Naive thymus-derived CD8-positive, alpha-beta T cell (primary cell): ENCODE results near the gene PDZRN3. TPM values are rescaled to one million over a fixed set of nuclear protein-coding genes. Genes with fewer than 3 reads are reported as not detected.

ENCODE experiments used
- ATAC-seq, 2 donors: fragments of 150-1000 bp; cut with Tn5 transposase in 1 of 2; sonication (Bioruptor Pico), chemical (Tn5 transposase) in 1 of 2; 1 replicate in 1 of 2; 2 replicates in 1 of 2; pipeline ENCODE4 v1.10.0; 2021; ENCODE audit warnings: mild to moderate bottlenecking in 2 of 2, moderate library complexity in 2 of 2
- POLR2A ChIA-PET: fragments of 350-600 bp; sonication (Branson Sonifier 250); formaldehyde crosslinking; loops from one replicate; lab custom pipeline; 2021; ENCODE audit warnings: antibody characterized with exemption; lab: Charles Lee
- DNase-seq, 10 donors: peaks; one replicate each; pipeline versions ENCODE4 v3.0.0 to v3.0.0-alpha.2; 2020 to 2022
- H3K27ac Mint-ChIP-seq, 10 donors: one replicate each; pipeline ENCODE4 v1.8.0; 2020 to 2022; ENCODE audit warnings: mild to moderate bottlenecking in 10 of 10, mixed read lengths in 10 of 10, moderate library complexity in 4 of 10, inconsistent platforms in 1 of 10
- H3K27me3 Mint-ChIP-seq, 5 donors: one replicate each; pipeline ENCODE4 v1.8.0; 2021 to 2022; ENCODE audit warnings: mixed read lengths in 5 of 5
- H3K36me3 Mint-ChIP-seq, 3 donors: one replicate each; pipeline ENCODE4 v1.8.0; 2020 to 2022; ENCODE audit warnings: mixed read lengths in 3 of 3, mild to moderate bottlenecking in 2 of 3, inconsistent platforms in 1 of 3
- H3K4me1 Mint-ChIP-seq, 4 donors: one replicate each; pipeline ENCODE4 v1.8.0; 2021 to 2022; ENCODE audit warnings: mixed read lengths in 4 of 4
- H3K4me3 Mint-ChIP-seq, 10 donors: one replicate each; pipeline ENCODE4 v1.8.0; 2020 to 2022; ENCODE audit warnings: mild to moderate bottlenecking in 10 of 10, mixed read lengths in 10 of 10, moderate library complexity in 6 of 10, inconsistent platforms in 1 of 10
- H3K9me3 Mint-ChIP-seq, 9 donors: one replicate each; pipeline ENCODE4 v1.8.0; 2020 to 2022; ENCODE audit warnings: mixed read lengths in 9 of 9, mild to moderate bottlenecking in 3 of 9, inconsistent platforms in 1 of 9, moderate library complexity in 1 of 9
- polyA plus RNA-seq, 3 donors: library from polyadenylated mRNA; unstranded; fragments of 300-500 nt; fragmentation: Illumina TruSeq; gene quantifications; one replicate each; pipeline ENCODE4 v1.2.3, GENCODE V29; 2021
- total RNA-seq, 8 experiments: library from RNA in 2 of 8; stranded (reverse) in 2 of 8; gene quantifications; one replicate each; pipeline ENCODE4 v1.2.3 and lab custom pipeline; 2021 to 2026

PDZRN3 gene
- total and polyA plus RNA-seq, 5 experiments from 2014 or later: not detected

GRCh38 chr3:73516631-73517030 lies 108.1 kb downstream of the PDZRN3 start:
- peaks cover 0 to 3% (median 0%) of the 10 kb centered on the region in 9 donors for H3K9me3 Mint-ChIP-seq
- no peaks in the 10 kb centered on the region for H3K4me1 Mint-ChIP-seq
- POLR2A ChIA-PET: no interaction called here
- H3K27ac Mint-ChIP-seq: no peak overlapping the region
- H3K36me3 Mint-ChIP-seq: no peaks in the 10 kb centered on the region
- H3K27me3 Mint-ChIP-seq: peaks cover 0 to 4% (median 0%) of the 10 kb centered on the region in 5 donors
- no peak overlapping the region for H3K4me3 Mint-ChIP-seq
- no peak for ATAC-seq
- DNase-seq: no peak

GRCh38 chr3:73513260-73513659 lies 111.5 kb downstream of the PDZRN3 start:
- no peak overlapping the region for H3K27ac Mint-ChIP-seq
- no peaks in the 10 kb centered on the region for H3K36me3 Mint-ChIP-seq
- ATAC-seq (no peak), DNase-seq (no peak)
- peaks cover 0 to 4% (median under 1%) of the 10 kb centered on the region in 5 donors for H3K27me3 Mint-ChIP-seq
- H3K4me3 Mint-ChIP-seq: no peak overlapping the region
- no peaks in the 10 kb centered on the region for H3K4me1 Mint-ChIP-seq
- POLR2A ChIA-PET: no interaction called here
- H3K9me3 Mint-ChIP-seq: no peaks in the 10 kb centered on the region

GRCh38 chr3:73511571-73512525 lies 112.9 kb downstream of the PDZRN3 start:
- ATAC-seq (no peak), DNase-seq (no peak)
- no peaks in the 10 kb centered on the region for H3K9me3 Mint-ChIP-seq
- H3K27me3 Mint-ChIP-seq: peaks cover 0 to 8% (median 3%) of the 10 kb centered on the region in 5 donors
- H3K4me3 Mint-ChIP-seq: no peak overlapping the region
- H3K27ac Mint-ChIP-seq: no peak overlapping the region
- POLR2A ChIA-PET: no interaction called here
- no peaks in the 10 kb centered on the region for H3K36me3 Mint-ChIP-seq
- H3K4me1 Mint-ChIP-seq: no peaks in the 10 kb centered on the region

GRCh38 chr3:73510784-73511183 lies 114.0 kb downstream of the PDZRN3 start:
- DNase-seq: no peak
- POLR2A ChIA-PET: no interaction called here
- no peak overlapping the region for H3K4me3 Mint-ChIP-seq
- peaks cover 0 to 18% (median 3%) of the 10 kb centered on the region in 5 donors for H3K27me3 Mint-ChIP-seq
- H3K27ac Mint-ChIP-seq: no peak overlapping the region
- H3K4me1 Mint-ChIP-seq: no peaks in the 10 kb centered on the region
- H3K36me3 Mint-ChIP-seq: no peaks in the 10 kb centered on the region
- no peak for ATAC-seq
- H3K9me3 Mint-ChIP-seq: no peaks in the 10 kb centered on the region

GRCh38 chr3:73510334-73510733 lies 114.4 kb downstream of the PDZRN3 start:
- no peaks in the 10 kb centered on the region for H3K9me3 Mint-ChIP-seq
- peaks cover 0 to 19% (median 3%) of the 10 kb centered on the region in 5 donors for H3K27me3 Mint-ChIP-seq
- no peaks in the 10 kb centered on the region for H3K36me3 Mint-ChIP-seq
- no peak for ATAC-seq
- no peak for DNase-seq
- H3K4me1 Mint-ChIP-seq: no peaks in the 10 kb centered on the region
- H3K4me3 Mint-ChIP-seq: no peak overlapping the region
- no peak overlapping the region for H3K27ac Mint-ChIP-seq
- POLR2A ChIA-PET: no interaction called here

GRCh38 chr3:73509816-73510215 lies 114.9 kb downstream of the PDZRN3 start:
- Mint-ChIP-seq H3K4me1 (no peaks in the 10 kb centered on the region), H3K9me3 (no peaks in the 10 kb centered on the region), H3K4me3 (no peak overlapping the region), H3K27me3 (peaks cover 0 to 19% (median 3%) of the 10 kb centered on the region in 5 donors), H3K36me3 (no peaks in the 10 kb centered on the region), H3K27ac (no peak overlapping the region)
- POLR2A ChIA-PET: no interaction called here
- DNase-seq (no peak), ATAC-seq (no peak)

GRCh38 chr3:73509066-73509465 lies 115.7 kb downstream of the PDZRN3 start:
- no peak overlapping the region for H3K27ac Mint-ChIP-seq
- POLR2A ChIA-PET: no interaction called here
- no peaks in the 10 kb centered on the region for H3K36me3 Mint-ChIP-seq
- peaks cover 0 to 19% (median 3%) of the 10 kb centered on the region in 5 donors for H3K27me3 Mint-ChIP-seq
- no peaks in the 10 kb centered on the region for H3K9me3 Mint-ChIP-seq
- no peak for ATAC-seq
- no peak for DNase-seq
- H3K4me1 Mint-ChIP-seq: no peaks in the 10 kb centered on the region
- no peak overlapping the region for H3K4me3 Mint-ChIP-seq

GRCh38 chr3:73508330-73508954 lies 116.3 kb downstream of the PDZRN3 start:
- ATAC-seq (peak in 1 of 2 donors; percentile 42), DNase-seq (peak in 3 of 10 donors; percentile 16 to 26 (median 18))
- Mint-ChIP-seq H3K36me3 (no peaks in the 10 kb centered on the region), H3K4me3 (no peak overlapping the region), H3K4me1 (no peaks in the 10 kb centered on the region), H3K9me3 (no peaks in the 10 kb centered on the region), H3K27me3 (peaks cover 0 to 19% (median 5%) of the 10 kb centered on the region in 5 donors), H3K27ac (no peak overlapping the region)
- POLR2A ChIA-PET: no interaction called here

- no peak for ATAC-seq
- no peak overlapping the region for H3K27ac Mint-ChIP-seq
- POLR2A ChIA-PET: no interaction called here
Measured at GRCh38 chr3:73504852-73505251, 119.9 kb downstream of the PDZRN3 start.

GRCh38 chr3:73504239-73504638 lies 120.5 kb downstream of the PDZRN3 start:
- Mint-ChIP-seq H3K27ac (no peak overlapping the region), H3K9me3 (no peaks in the 10 kb centered on the region), H3K4me3 (no peak overlapping the region), H3K27me3 (peaks cover 6 to 38% (median 16%) of the 10 kb centered on the region in 5 donors), H3K36me3 (no peaks in the 10 kb centered on the region), H3K4me1 (no peaks in the 10 kb centered on the region)
- DNase-seq (no peak), ATAC-seq (no peak)
- POLR2A ChIA-PET: no interaction called here

More at GRCh38 chr3:73504852-73505251, 119.9 kb downstream of the PDZRN3 start:
- Mint-ChIP-seq H3K27me3 (peaks cover 6 to 38% (median 16%) of the 10 kb centered on the region in 5 donors), H3K4me1 (no peaks in the 10 kb centered on the region), H3K4me3 (no peak overlapping the region), H3K9me3 (no peaks in the 10 kb centered on the region), H3K36me3 (no peaks in the 10 kb centered on the region)
- no peak for DNase-seq

- Mint-ChIP-seq H3K36me3 (no peaks in the 10 kb centered on the region), H3K4me3 (no peak overlapping the region), H3K9me3 (no peaks in the 10 kb centered on the region), H3K27me3 (peaks cover 6 to 38% (median 16%) of the 10 kb centered on the region in 5 donors), H3K4me1 (no peaks in the 10 kb centered on the region), H3K27ac (no peak overlapping the region)
- ATAC-seq: no peak
- POLR2A ChIA-PET: interaction anchor here (0.6 kb wide), 1 partner anchor 483 kb away, joined by 3 read pairs; no protein-coding TSS in a partner anchor
- DNase-seq: no peak
Measured at GRCh38 chr3:73503781-73504180, 121.0 kb downstream of the PDZRN3 start.

GRCh38 chr3:73502609-73503583 lies 121.8 kb downstream of the PDZRN3 start:
- DNase-seq: peak; percentile 20 to 68 (median 34)
- peaks cover 8 to 32% (median 13%) of the 10 kb centered on the region in 5 donors for H3K27me3 Mint-ChIP-seq
- no peaks in the 10 kb centered on the region for H3K4me1 Mint-ChIP-seq
- POLR2A ChIA-PET: interaction anchor here (0.6 kb wide), 1 partner anchor 482 kb away, joined by 3 read pairs; no protein-coding TSS in a partner anchor
- H3K9me3 Mint-ChIP-seq: no peaks in the 10 kb centered on the region
- ATAC-seq: peak in 1 of 2 donors; percentile 48
- H3K27ac Mint-ChIP-seq: no peak overlapping the region
- H3K4me3 Mint-ChIP-seq: no peak overlapping the region
- no peaks in the 10 kb centered on the region for H3K36me3 Mint-ChIP-seq
